ENCODE results near the gene ST7L.

ST7L gene

DNA sequence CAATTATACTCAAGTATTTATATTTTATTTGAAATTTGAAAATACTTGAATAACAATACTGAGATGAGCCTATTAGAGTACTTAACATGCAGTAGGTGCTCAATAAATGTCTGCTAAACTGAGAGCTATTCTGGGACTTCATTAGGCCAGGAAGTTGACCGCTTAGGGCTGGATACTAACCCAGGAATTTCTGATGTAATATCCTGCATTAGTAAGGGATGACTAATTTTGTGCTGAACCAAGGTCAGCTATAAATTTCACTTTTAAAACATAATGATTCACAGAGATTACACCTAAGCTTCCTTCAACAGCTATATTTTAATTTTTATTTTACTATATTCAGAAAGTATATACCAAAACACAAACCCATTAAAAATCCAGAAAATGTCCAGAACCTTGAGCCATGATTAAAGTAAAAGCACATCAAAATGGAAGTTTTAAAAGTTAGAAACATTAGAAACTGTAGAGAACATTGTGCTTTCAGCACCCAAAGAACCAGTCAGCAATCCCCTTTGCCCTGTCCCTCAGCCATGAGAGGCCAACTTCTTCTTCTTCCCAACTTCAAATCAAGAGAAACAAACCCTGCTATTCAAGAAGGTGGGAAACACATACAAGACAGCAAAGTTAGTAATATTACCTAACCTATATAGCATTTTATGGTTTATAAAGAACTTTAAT, 74.8 kb downstream of the ST7L start:
- no peak for DNase-seq

GRCh38 chr1:112542206-112542973, 76.6 kb downstream of the ST7L start:
- no peak for DNase-seq

DNA sequence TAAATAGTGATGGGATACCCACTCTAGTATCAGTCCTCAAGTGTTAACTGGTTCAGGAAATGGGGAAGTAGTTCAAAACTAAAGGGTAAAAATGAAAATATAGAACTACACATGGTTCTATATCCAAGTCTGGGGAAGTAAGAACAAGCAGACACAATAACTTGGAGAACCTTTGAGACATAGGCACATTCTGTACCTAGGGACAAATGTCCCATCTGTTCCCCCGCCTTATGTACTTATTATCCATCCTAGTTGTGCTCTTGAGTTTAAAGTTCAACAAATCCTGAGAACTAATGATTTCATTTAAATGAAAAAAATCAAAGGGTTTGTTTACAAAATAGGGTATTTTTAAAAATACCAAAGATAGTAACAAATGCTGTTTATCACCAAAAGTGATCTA, 77.6 kb downstream of the ST7L start:
- no peak for DNase-seq

- no peak for DNase-seq
Measured at GRCh38 chr1:112540226-112540794, 78.6 kb downstream of the ST7L start.

GRCh38 chr1:112538883-112539282, 80.1 kb downstream of the ST7L start:
- no peak for DNase-seq

DNA sequence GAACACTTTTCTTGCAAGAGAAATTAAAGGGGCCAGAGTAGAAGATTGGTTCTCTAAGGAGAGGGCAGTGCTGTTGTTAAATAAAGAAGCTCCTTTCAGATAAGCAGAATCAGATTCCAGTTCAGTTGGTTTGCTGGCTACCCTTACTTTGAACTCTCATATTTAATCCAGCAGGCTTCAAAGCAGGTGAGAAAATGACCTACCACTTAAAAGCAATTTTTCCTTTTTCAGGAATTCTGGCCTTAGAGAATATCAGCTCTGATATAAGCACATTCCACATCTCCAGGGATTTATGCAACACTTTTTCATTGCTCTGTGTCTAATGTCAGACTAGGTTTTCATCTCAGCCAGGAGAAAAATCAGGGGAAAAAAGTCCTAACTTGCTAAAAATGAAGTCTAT, 81.5 kb downstream of the ST7L start:
- no peak for DNase-seq

GRCh38 chr1:112536561-112536960, 82.4 kb downstream of the ST7L start:
- DNase-seq: no peak

DNA sequence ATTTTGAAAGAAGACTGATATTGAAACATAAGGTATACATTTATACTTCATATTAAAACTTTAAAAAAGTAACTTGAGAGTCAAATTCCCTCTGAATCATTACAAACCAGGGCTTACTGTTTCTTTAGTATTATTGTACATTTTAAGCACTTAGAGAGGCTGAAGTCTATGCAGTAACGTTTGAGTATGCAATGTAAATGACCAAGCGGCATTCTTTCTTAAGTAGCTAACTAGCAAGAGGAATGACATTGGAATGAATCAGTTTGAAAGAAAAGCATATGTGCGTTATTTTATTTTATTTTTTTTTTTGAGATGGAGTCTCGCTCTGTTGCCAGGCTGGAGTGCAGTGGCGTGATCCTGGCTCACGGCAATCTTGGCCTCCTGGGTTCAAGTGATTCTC, 85.9 kb downstream of the ST7L start:
- no peak for DNase-seq

- no peak for DNase-seq
Measured at GRCh38 chr1:112532064-112532463, 86.9 kb downstream of the ST7L start.

- DNase-seq: no peak
Measured at GRCh38 chr1:112530832-112531231, 88.1 kb downstream of the ST7L start.

GRCh38 chr1:112529301-112529700, 89.6 kb downstream of the ST7L start:
- no peak for DNase-seq

DNA sequence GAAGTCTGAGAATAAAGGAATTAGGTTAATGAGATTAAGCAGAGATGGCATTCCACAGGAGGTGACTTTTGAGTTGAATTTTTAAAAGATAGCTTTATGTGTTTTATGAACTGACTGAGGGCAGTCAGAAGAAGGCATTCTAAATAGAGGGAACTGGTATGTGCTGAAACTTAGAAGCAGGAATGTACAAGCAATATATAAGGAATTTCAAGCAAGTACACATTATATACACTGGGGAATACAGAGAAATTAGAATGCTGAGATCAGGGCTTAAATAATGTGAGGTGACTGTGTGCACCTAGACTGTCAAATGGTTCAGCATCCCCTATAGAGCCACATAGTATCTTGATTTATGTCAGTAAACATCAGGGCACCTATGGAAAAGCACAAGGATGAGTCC, 90.9 kb downstream of the ST7L start:
- no peak for DNase-seq

DNA sequence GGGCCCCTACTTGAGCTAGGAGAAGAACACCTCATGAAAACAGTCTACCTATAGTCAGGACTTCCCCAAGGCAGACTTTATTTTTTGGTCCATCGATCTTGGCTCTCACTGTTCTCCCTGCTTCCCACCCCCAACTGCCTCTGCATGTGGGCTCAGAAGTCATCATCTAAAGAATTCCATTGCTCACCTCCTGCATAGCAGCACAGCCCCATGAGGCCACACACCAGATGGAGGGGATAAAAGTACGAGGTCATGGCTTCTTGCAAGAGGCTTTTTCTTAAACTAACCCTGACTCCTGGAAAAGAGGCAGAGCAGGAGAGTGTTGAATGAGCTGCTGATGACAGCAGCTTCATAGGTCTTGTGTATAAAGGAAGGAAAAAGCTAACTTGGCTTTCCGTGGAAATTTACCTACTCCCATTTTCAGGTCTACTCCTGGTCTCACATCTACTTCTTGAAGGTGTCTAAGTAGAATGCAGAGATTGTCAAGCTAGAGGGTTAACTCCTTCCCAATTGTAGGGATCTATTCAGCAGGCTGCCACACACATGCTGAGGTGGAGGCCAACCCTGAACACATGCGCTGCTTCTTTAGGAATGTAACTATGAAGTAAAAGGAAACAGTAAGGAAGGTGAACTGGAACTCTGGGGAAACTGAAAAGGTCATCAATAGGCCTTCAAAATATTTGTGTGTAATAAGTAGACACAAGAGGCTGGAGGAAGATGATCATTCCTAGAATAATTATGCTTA, 91.5 kb downstream of the ST7L start:
- DNase-seq: no peak

- no peak for DNase-seq
Measured at GRCh38 chr1:112524986-112525385, 94.0 kb downstream of the ST7L start.

DNA sequence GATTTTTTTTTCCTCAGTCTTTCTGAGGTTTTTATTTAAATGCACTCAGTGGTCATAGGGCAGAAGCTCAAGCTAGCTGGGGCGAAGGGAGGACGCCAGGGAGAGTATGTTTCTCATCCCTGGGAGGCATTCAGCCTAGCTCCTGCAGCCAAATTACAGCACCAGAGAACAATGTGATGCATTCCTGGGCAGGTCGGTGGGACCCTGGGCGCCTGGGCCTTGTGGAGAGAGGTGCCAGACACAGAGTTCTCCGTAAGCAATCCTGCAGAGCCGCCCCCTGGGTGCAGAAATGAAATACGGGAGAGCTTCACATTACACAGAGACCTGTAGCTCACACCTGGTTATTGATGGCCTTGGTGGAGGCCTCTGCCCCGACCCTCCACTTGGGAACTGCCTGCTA, 94.7 kb downstream of the ST7L start:
- no peak for DNase-seq

DNA sequence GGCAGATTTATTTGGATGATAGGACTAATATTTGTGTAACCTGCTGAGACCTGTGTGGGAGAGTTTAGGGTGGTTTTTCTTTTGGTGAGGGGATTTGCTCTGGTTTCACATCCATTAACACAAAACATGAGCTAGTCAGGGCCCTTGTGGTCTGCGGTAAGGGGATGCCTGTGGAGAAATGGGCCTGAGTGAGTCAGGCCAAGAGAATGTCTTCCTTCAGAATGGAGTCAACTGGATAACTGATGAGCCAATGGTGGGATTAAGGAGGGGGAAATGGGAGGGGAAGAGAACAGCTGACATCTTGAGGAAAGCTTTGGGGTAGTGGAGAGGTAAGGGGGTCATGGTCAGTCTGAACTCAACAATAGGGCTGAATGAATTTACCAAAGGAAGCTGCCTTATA, 96.3 kb downstream of the ST7L start:
- no peak for DNase-seq

DNA sequence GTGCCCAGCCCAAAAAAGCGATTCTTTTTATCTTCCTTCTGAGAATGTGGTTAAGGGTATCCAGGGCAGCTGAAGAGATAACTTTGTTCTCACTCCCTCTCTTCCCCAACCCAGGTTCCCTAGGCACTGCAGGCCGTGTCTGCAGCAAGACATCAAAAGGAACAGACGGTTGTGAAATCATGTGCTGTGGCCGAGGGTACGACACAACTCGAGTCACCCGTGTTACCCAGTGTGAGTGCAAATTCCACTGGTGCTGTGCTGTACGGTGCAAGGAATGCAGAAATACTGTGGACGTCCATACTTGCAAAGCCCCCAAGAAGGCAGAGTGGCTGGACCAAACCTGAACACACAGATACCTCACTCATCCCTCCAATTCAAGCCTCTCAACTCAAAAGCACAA, 98.8 kb downstream of the ST7L start:
- no peak for DNase-seq

- DNase-seq: no peak
Measured at GRCh38 chr1:112518186-112518585, 100.8 kb downstream of the ST7L start.

GRCh38 chr1:112517646-112518045, 101.3 kb downstream of the ST7L start:
- DNase-seq: no peak

GRCh38 chr1:112517231-112517630, 101.7 kb downstream of the ST7L start:
- DNase-seq: no peak

DNA sequence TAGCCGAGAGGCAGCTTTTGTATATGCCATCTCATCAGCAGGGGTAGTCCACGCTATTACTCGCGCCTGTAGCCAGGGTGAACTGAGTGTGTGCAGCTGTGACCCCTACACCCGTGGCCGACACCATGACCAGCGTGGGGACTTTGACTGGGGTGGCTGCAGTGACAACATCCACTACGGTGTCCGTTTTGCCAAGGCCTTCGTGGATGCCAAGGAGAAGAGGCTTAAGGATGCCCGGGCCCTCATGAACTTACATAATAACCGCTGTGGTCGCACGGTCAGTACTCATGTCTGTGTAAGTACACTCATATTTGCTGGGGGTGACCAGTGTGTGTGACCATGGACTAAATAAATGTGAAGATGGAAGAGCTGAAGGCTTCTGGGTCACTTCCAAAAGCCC, 102.8 kb downstream of the ST7L start:
- no peak for DNase-seq

- DNase-seq: no peak
Measured at GRCh38 chr1:112515311-112516009, 103.5 kb downstream of the ST7L start.

GRCh38 chr1:112514901-112515300, 104.0 kb downstream of the ST7L start:
- no peak for DNase-seq
